ENCODE results near the gene BOLA3.

GRCh38 chr2:74131901-74132300 is 15.8 kb downstream of the BOLA3 start:
- no peak for TF ChIP-seq CTCF (IDR thresholded peaks at IDR 0.05; ENCODE audit: low read depth, low read length)
- TF ChIP-seq POLR2A (IDR thresholded peaks at IDR 0.05; ENCODE audit: extremely low read depth, insufficient read length): no peak

All from NB4 (cell line).